OCI-LY1 (cell line): ENCODE data around the gene NEK1.

Source experiments
- H2AFZ ChIP-seq: fragments of 200-600 bp; sonication (generic), shearing (Covaris generic); 2 replicates; pipeline ENCODE4 v1.6.0; 2014; ENCODE audit warnings: antibody characterized with exemption, mild to moderate bottlenecking, low read length
- H3F3A ChIP-seq: fragments of 200-600 bp; sonication (generic), shearing (Covaris generic); 2 replicates; pipeline ENCODE4 v1.6.0; 2014; ENCODE audit warnings: mild to moderate bottlenecking, antibody characterized with exemption, low read length, moderate library complexity; ENCODE audit not compliant: insufficient read depth
- H3K27ac ChIP-seq: fragments of 200-600 bp; sonication (generic); 2 replicates; pipeline ENCODE4 v1.5.1; 2014; ENCODE audit warnings: low read length, mixed run types, mild to moderate bottlenecking, low read depth; ENCODE audit not compliant: poor library complexity, severe bottlenecking
- H3K27me3 ChIP-seq: fragments of 200-600 bp; sonication (generic); 2 replicates; pipeline ENCODE4 v1.6.0; 2014; ENCODE audit warnings: antibody characterized with exemption, mild to moderate bottlenecking, low read length, moderate library complexity; ENCODE audit not compliant: insufficient read depth
- H3K36me3 ChIP-seq: fragments of 200-600 bp; sonication (generic); 2 replicates; pipeline ENCODE4 v1.6.1; 2014; ENCODE audit warnings: mild to moderate bottlenecking, antibody characterized with exemption, low read length, moderate library complexity, mixed read lengths; ENCODE audit not compliant: insufficient read depth
- H3K4me1 ChIP-seq: fragments of 200-600 bp; sonication (generic); 2 replicates; pipeline ENCODE4 v1.5.1; 2014; ENCODE audit warnings: mild to moderate bottlenecking, low read length, moderate library complexity; ENCODE audit not compliant: insufficient read depth, severe bottlenecking
- H3K4me2 ChIP-seq: fragments of 200-600 bp; sonication (generic), shearing (Covaris generic); 2 replicates; pipeline ENCODE4 v1.6.1; 2014; ENCODE audit warnings: low read length
- H3K4me3 ChIP-seq: fragments of 200-600 bp; sonication (generic); 2 replicates; pipeline ENCODE4 v1.5.1; 2014; ENCODE audit warnings: low read length, low read depth, mild to moderate bottlenecking, mixed read lengths; ENCODE audit not compliant: poor library complexity, severe bottlenecking
- H3K79me2 ChIP-seq: fragments of 200-600 bp; shearing (Covaris generic); 2 replicates; pipeline ENCODE4 v1.6.1; 2016; ENCODE audit warnings: mixed run types, low read length, mixed read lengths; ENCODE audit not compliant: insufficient read depth
- H3K9ac ChIP-seq: fragments of 200-600 bp; sonication (generic), shearing (Covaris generic); 2 replicates; pipeline ENCODE4 v1.6.1; 2014; ENCODE audit warnings: mild to moderate bottlenecking, low read length, mixed read lengths
- H3K9me2 ChIP-seq: fragments of 200-600 bp; sonication (generic), shearing (Covaris generic); 2 replicates; pipeline ENCODE4 v1.6.1; 2014; ENCODE audit warnings: low read depth, mild to moderate bottlenecking, low read length, mixed read lengths
- H3K9me3 ChIP-seq: fragments of 200-600 bp; shearing (Covaris generic); 2 replicates; pipeline ENCODE4 v1.6.1; 2014; ENCODE audit warnings: low read length, mixed read lengths
- H4K20me1 ChIP-seq: fragments of 200-600 bp; sonication (generic), shearing (Covaris generic); 2 replicates; pipeline ENCODE4 v1.6.0; 2016; ENCODE audit warnings: mild to moderate bottlenecking, low read length; ENCODE audit not compliant: insufficient read depth
- CTCF ChIP-seq: fragments of 200-600 bp; sonication (generic), shearing (Covaris generic); IDR thresholded peaks from 2 replicates; pipeline ENCODE4 v1.5.1; 2017; ENCODE audit warnings: mild to moderate bottlenecking, antibody characterized with exemption, low read length, moderate library complexity, mixed read lengths
- EZH2 ChIP-seq: fragments of 200-600 bp; sonication (generic), shearing (Covaris generic); IDR thresholded peaks from 2 replicates; pipeline ENCODE4 v1.8.0; 2017; ENCODE audit warnings: borderline replicate concordance, mixed run types, mild to moderate bottlenecking, antibody characterized with exemption, low read length, moderate library complexity, mixed read lengths

NEK1 gene

GRCh38 chr4:169493164-169493524 is 119.2 kb downstream of the NEK1 start:
- Histone ChIP-seq H3K4me3 (no peak overlapping the region), H3K9ac (no peak overlapping the region), H3K4me2 (no peak overlapping the region), H3K9me3 (no peaks in the 10 kb centered on the region), H3K36me3 (no peaks in the 10 kb centered on the region), H2AFZ (no peak overlapping the region), H4K20me1 (no peaks in the 10 kb centered on the region), H3K79me2 (no peaks in the 10 kb centered on the region), H3K27me3 (no peaks in the 10 kb centered on the region), H3K4me1 (no peaks in the 10 kb centered on the region), H3K9me2 (no peaks in the 10 kb centered on the region), H3K27ac (no peak overlapping the region), H3F3A (no peaks in the 10 kb centered on the region)
- TF ChIP-seq EZH2, result no peak
- no peak; the same call in 1 of the 2 replicates for TF ChIP-seq CTCF

- H3K36me3 ChIP-seq, result no peaks in the 10 kb centered on the region
- no peak overlapping the region for H3K4me2 ChIP-seq
- no peaks in the 10 kb centered on the region for H3K79me2 ChIP-seq
- no peak overlapping the region for H2AFZ ChIP-seq
- H3K9ac ChIP-seq, result no peak overlapping the region
- no peaks in the 10 kb centered on the region for H3K9me2 ChIP-seq
- no peak overlapping the region for H3K27ac ChIP-seq
- H3K4me1 ChIP-seq, result no peaks in the 10 kb centered on the region
- H3K4me3 ChIP-seq, result no peak overlapping the region
- H3K27me3 ChIP-seq, result no peaks in the 10 kb centered on the region
- TF ChIP-seq EZH2 (no peak), CTCF (peak; percentile 77)
- no peaks in the 10 kb centered on the region for H3F3A ChIP-seq
- no peaks in the 10 kb centered on the region for H4K20me1 ChIP-seq
- H3K9me3 ChIP-seq, result no peaks in the 10 kb centered on the region
Measured at GRCh38 chr4:169492436-169493163, 119.8 kb downstream of the NEK1 start.

GRCh38 chr4:169491211-169491610 is 121.2 kb downstream of the NEK1 start:
- Histone ChIP-seq H3K27ac (no peak overlapping the region), H3K4me1 (no peaks in the 10 kb centered on the region), H3K4me3 (no peak overlapping the region), H3K27me3 (no peaks in the 10 kb centered on the region), H3K4me2 (no peak overlapping the region), H3K36me3 (no peaks in the 10 kb centered on the region), H2AFZ (no peak overlapping the region), H3F3A (no peaks in the 10 kb centered on the region), H4K20me1 (no peaks in the 10 kb centered on the region), H3K9me2 (no peaks in the 10 kb centered on the region), H3K79me2 (no peaks in the 10 kb centered on the region), H3K9me3 (no peaks in the 10 kb centered on the region), H3K9ac (no peak overlapping the region)
- no peak for TF ChIP-seq EZH2
- TF ChIP-seq CTCF, result no peak
